ENCODE data around the gene ELK3. TPM values are rescaled to one million over a fixed set of nuclear protein-coding genes. Genes with fewer than 3 reads are reported as not detected.

ELK3 gene
- total RNA-seq, 1 donor from 2014 or later: 21.2 TPM

DNA sequence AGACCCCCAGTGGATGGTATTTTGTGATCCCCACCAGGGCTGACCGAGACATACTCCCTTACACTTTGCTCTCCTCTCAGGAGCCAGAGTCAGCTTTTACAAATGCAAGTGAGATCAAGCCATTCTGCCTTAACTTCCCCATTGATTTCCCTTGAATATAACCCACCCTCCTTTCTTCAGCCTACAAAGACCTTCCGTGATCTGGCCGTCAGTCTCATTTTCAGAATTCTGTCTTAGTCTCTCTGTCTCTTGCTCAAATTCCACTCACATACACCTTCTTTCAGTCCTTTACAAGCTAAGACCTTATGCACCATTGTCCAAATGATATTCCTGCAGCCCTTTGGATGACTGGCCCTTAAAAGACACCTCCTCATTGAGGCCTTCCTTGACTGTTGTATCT is 39.0 kb upstream of the ELK3 start:
- intact Hi-C loops (cut with DNase I): no loop called here
- Histone ChIP-seq H3K27ac (no peak overlapping the region), H3K36me3 (no peaks in the 10 kb centered on the region), H3K27me3 (no peaks in the 10 kb centered on the region), H3K9me3 (no peaks in the 10 kb centered on the region), H3K4me3 (no peak overlapping the region), H3K4me1 (no peaks in the 10 kb centered on the region)
- no peak for DNase-seq (ENCODE audit: low spot score in 2 of 2)
- TF ChIP-seq, protein P1, sequence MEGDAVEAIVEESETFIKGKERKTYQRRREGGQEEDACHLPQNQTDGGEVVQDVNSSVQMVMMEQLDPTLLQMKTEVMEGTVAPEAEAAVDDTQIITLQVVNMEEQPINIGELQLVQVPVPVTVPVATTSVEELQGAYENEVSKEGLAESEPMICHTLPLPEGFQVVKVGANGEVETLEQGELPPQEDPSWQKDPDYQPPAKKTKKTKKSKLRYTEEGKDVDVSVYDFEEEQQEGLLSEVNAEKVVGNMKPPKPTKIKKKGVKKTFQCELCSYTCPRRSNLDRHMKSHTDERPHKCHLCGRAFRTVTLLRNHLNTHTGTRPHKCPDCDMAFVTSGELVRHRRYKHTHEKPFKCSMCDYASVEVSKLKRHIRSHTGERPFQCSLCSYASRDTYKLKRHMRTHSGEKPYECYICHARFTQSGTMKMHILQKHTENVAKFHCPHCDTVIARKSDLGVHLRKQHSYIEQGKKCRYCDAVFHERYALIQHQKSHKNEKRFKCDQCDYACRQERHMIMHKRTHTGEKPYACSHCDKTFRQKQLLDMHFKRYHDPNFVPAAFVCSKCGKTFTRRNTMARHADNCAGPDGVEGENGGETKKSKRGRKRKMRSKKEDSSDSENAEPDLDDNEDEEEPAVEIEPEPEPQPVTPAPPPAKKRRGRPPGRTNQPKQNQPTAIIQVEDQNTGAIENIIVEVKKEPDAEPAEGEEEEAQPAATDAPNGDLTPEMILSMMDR (IDR thresholded peaks at IDR 0.05): no peak

DNA sequence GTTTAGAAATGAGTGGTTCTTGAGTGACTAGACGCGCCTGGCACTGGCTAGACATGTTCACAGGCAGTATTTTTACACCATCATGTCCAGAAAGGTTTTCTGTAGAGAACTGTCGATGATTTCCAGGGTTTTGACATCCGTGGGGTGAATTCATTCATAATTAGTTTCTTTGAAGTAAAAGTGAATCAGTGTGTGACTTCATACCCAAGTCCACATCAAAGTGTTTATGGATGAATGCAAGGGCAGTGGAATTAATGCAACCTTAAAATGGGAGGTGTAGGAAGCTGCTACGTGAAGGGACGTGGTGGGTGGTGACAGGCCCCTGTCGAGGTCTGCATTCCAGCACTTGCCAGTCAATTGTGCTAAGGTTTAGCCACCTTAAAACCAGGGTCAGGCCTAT is 38.4 kb upstream of the ELK3 start:
- Histone ChIP-seq H3K4me3 (no peak overlapping the region), H3K4me1 (no peaks in the 10 kb centered on the region), H3K27ac (no peak overlapping the region), H3K9me3 (no peaks in the 10 kb centered on the region), H3K36me3 (no peaks in the 10 kb centered on the region), H3K27me3 (no peaks in the 10 kb centered on the region)
- DNase-seq (ENCODE audit: low spot score in 2 of 2): no peak
- intact Hi-C loops (cut with DNase I): no loop called here
- TF ChIP-seq, protein P1 (IDR thresholded peaks at IDR 0.05): no peak

DNA sequence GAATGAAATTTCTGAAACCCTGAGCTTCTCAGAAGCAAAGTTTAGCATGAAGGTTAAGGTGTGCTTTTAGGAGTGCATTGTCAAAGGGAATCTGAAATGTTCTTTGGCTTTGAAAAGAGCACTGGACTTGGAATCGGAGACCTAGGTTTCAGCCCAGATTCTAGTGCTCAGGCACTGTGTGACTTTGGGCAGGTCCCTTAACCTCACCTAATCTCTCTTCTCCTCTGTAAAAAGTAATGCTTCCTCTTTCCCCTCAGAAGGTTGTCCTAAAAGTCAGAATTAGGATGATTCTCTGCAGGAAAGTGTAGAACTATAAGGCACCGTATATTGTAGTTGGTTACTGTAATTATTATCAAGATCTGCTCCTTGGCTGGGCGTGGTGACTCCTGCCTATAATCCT is 38.0 kb upstream of the ELK3 start:
- DNase-seq (ENCODE audit: low spot score in 2 of 2): no peak
- no peak overlapping the region for H3K27ac ChIP-seq
- intact Hi-C loops (cut with DNase I): no loop called here
- H3K9me3 ChIP-seq: no peaks in the 10 kb centered on the region
- no peaks in the 10 kb centered on the region for H3K4me1 ChIP-seq
- H3K4me3 ChIP-seq: no peak overlapping the region
- H3K27me3 ChIP-seq: no peaks in the 10 kb centered on the region
- TF ChIP-seq, protein P1 (IDR thresholded peaks at IDR 0.05): no peak
- H3K36me3 ChIP-seq: no peaks in the 10 kb centered on the region

DNA sequence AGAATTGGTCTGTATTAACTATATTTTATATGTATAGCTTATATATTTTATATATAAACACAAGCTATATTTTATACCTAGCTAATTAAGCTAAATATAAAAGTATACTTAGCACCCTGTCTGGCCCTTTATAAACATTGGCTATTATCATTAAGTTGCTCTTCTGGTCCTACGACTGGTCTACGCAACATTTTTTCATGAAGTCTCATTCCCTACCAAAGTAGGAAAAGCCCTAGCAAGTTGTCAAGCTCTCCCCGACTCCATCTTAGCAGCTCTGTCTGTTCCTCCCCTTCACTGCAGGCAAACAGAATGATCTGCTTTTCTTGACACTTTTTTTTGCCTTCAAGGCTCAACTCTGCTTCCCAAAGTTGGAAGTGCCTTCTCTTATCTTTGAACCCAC is 36.7 kb upstream of the ELK3 start:
- no peaks in the 10 kb centered on the region for H3K36me3 ChIP-seq
- TF ChIP-seq, protein P1 (IDR thresholded peaks at IDR 0.05): no peak
- no peaks in the 10 kb centered on the region for H3K9me3 ChIP-seq
- no peaks in the 10 kb centered on the region for H3K4me1 ChIP-seq
- DNase-seq (ENCODE audit: low spot score in 2 of 2): no peak
- H3K27me3 ChIP-seq: no peaks in the 10 kb centered on the region
- intact Hi-C loops (cut with DNase I): no loop called here
- H3K27ac ChIP-seq: no peak overlapping the region
- H3K4me3 ChIP-seq: no peak overlapping the region

DNA sequence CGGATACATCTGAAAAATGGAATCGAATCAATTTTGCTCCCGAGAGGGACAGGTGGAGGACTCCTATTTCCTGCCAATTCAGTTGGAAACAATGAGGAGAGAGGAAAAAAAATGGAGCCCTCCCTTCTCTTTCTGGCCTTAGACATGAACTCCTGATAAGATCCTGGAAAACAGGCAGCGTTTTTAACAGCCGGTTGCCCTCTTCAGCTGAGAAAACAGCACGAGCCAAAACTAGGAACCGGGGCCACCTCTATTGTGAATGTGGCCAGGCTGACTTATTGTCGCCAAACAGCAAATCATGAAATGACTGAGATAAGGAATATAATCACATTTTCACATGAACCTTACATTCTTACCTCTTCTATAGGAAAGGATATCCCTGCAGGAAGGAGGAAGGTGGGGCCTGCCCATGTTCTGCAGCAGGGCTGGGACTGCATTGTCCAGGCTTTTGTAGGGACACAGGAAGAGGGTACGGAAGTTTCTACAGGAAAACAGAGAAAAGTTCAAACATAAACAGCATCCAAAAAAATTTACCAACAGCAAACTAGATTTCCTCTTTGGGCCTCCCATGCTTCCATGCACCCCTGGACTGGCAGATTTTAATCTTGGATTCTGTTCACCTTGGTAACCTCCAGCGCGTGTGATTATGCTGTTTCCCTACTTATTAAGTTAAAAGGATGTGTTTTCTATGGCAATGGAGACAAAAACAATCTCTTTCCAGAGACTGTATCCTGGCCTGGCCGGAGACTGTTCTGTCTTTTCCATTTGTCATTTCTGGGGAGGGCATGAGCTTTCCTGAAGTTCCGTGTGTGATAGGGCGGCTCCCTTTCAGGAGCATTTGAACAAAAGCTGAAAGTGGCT is 29.0 kb upstream of the ELK3 start:
- TF ChIP-seq, protein P1 (IDR thresholded peaks at IDR 0.05): no peak
- Histone ChIP-seq H3K27ac (no peak overlapping the region), H3K9me3 (no peaks in the 10 kb centered on the region), H3K36me3 (no peaks in the 10 kb centered on the region), H3K4me1 (no peaks in the 10 kb centered on the region), H3K27me3 (no peaks in the 10 kb centered on the region), H3K4me3 (no peak overlapping the region)
- intact Hi-C loops (cut with DNase I): no loop called here
- no peak for DNase-seq (ENCODE audit: low spot score in 2 of 2)

All from ascending aorta (tissue), 2 donors.